Measurements from ENCODE around the gene FARS2.

DNA sequence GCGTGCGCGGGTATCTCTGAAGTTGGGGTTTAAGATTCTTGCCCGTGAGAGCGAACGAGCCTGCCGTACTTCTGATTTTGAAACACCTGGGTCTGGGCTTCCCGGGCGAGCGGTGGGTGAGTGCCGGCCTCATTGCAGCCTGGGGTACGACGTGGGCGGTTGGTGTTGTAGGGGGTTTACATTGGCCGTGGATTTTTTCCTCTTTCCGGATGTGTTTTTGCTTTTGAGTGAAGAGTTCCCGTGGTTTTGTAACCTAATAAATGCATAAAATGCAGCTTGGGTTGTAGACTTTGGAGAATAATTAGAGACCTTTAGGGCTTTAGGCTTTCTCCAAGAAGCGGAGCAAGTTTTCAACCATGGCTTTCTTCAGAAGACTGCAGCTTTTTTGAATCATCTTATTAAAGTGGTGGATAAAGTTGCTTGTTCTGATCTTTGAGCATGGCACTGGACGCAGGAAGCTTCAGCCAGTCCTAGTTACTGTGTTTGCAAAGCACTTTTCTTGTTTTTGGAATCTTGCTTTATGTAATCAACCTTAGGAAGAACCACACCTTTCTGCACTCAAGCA is 314 bp downstream of the FARS2 start:
- TF ChIP-seq, protein P1, sequence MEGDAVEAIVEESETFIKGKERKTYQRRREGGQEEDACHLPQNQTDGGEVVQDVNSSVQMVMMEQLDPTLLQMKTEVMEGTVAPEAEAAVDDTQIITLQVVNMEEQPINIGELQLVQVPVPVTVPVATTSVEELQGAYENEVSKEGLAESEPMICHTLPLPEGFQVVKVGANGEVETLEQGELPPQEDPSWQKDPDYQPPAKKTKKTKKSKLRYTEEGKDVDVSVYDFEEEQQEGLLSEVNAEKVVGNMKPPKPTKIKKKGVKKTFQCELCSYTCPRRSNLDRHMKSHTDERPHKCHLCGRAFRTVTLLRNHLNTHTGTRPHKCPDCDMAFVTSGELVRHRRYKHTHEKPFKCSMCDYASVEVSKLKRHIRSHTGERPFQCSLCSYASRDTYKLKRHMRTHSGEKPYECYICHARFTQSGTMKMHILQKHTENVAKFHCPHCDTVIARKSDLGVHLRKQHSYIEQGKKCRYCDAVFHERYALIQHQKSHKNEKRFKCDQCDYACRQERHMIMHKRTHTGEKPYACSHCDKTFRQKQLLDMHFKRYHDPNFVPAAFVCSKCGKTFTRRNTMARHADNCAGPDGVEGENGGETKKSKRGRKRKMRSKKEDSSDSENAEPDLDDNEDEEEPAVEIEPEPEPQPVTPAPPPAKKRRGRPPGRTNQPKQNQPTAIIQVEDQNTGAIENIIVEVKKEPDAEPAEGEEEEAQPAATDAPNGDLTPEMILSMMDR (IDR thresholded peaks at IDR 0.05), result no peak
- TF ChIP-seq EP300 (IDR thresholded peaks at IDR 0.05), result no peak
- TF ChIP-seq POLR2A (IDR thresholded peaks at IDR 0.05), result no peak
